Neural crest cell (in vitro differentiated cells): ENCODE measurements around the gene SLC30A7. TPM values are rescaled to one million over a fixed set of nuclear protein-coding genes. Genes with fewer than 3 reads are reported as not detected.

Source experiments
- DNase-seq: peaks from one replicate; pipeline ENCODE4 v3.0.0; 2021; ENCODE audit warnings: low read depth, mixed read lengths, low spot score
- H3K27ac Mint-ChIP-seq: one replicate; pipeline ENCODE4 v1.8.0; 2021; ENCODE audit warnings: mild to moderate bottlenecking, mixed read lengths; ENCODE audit not compliant: unreplicated experiment
- H3K27me3 Mint-ChIP-seq: 2 replicates; pipeline ENCODE4 v1.8.0; 2021; ENCODE audit warnings: low read depth, mild to moderate bottlenecking, mixed read lengths
- H3K36me3 Mint-ChIP-seq: 2 replicates; pipeline ENCODE4 v1.8.0; 2021; ENCODE audit warnings: low read depth, mild to moderate bottlenecking, mixed read lengths
- H3K4me1 Mint-ChIP-seq: 2 replicates; pipeline ENCODE4 v1.8.0; 2021; ENCODE audit warnings: mixed read lengths
- H3K4me3 Mint-ChIP-seq: one replicate; pipeline ENCODE4 v1.8.0; 2021; ENCODE audit warnings: mild to moderate bottlenecking, mixed read lengths
- H3K9me3 Mint-ChIP-seq: 2 replicates; pipeline ENCODE4 v1.8.0; 2021; ENCODE audit warnings: mixed read lengths
- CTCF ChIP-seq: fragments of 200-600 bp; sonication (generic); conservative IDR thresholded peaks from 2 replicates; pipeline ENCODE4 v1.5.0; 2021; ENCODE audit warnings: antibody characterized with exemption, mild to moderate bottlenecking
- total RNA-seq: library from RNA; stranded (reverse); gene quantifications from 2 replicates; pipeline ENCODE4 v1.2.1, GENCODE V29; 2021

Gene SLC30A7
- total RNA-seq, 1 donor from 2014 or later = 22.9 TPM

- H3K27me3 Mint-ChIP-seq = no peaks in the 10 kb centered on the region
- H3K9me3 Mint-ChIP-seq = no peaks in the 10 kb centered on the region
- H3K4me3 Mint-ChIP-seq = no peak overlapping the region
- peaks cover 8% of the 10 kb centered on the region for H3K4me1 Mint-ChIP-seq
- DNase-seq = no peak
- no peak for TF ChIP-seq CTCF
- peaks cover 16% of the 10 kb centered on the region for H3K36me3 Mint-ChIP-seq
- H3K27ac Mint-ChIP-seq = no peak overlapping the region
These were observed 108.2 kb downstream of the SLC30A7 start for GRCh38 chr1:101004061-101004460.

DNA sequence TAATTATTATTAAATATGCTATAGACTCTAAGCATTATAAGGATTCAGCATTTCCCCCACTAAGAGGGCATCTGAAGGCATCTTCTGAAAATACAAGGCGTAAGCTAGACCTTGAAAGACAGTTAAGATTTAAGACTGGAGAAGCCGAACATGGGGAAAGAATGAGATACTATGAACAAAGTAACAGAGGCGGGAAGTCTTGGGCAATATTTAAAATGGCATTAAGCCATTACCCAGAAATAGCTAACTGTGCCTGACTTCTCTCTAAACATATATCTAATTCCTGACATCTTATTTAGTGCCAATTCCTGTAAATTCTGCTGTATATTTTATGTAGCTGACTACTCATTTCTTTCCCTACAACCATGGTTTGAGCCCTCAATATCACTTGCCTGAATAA, 108.8 kb downstream of the SLC30A7 start:
- no peak for TF ChIP-seq CTCF
- H3K4me3 Mint-ChIP-seq = no peak overlapping the region
- no peaks in the 10 kb centered on the region for H3K27me3 Mint-ChIP-seq
- no peak overlapping the region for H3K27ac Mint-ChIP-seq
- peaks cover 8% of the 10 kb centered on the region for H3K4me1 Mint-ChIP-seq
- H3K36me3 Mint-ChIP-seq = peaks cover 19% of the 10 kb centered on the region
- H3K9me3 Mint-ChIP-seq = no peaks in the 10 kb centered on the region
- DNase-seq = no peak

DNA sequence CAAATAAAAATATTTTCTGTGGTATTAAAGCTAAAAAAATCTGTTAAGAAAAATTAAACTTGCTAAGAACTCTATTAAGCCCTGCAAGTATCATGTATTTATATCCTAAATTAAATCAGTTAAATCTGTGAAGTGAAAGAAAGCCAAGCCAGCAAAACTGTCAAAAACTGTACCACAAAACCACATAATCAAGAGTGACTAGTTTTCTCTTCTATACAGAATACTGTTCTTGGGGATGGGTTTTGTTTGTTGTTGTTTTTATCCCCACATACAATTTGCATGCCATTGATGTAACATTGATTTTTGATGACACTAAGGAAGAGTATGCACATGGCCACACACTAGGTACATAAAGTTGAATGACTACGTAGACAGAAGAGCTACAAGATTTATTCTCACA, 109.3 kb downstream of the SLC30A7 start:
- Mint-ChIP-seq H3K9me3 (no peaks in the 10 kb centered on the region), H3K36me3 (peaks cover 21% of the 10 kb centered on the region), H3K27ac (no peak overlapping the region), H3K4me3 (no peak overlapping the region), H3K4me1 (peaks cover 8% of the 10 kb centered on the region), H3K27me3 (no peaks in the 10 kb centered on the region)
- no peak for DNase-seq
- TF ChIP-seq CTCF = no peak

DNA sequence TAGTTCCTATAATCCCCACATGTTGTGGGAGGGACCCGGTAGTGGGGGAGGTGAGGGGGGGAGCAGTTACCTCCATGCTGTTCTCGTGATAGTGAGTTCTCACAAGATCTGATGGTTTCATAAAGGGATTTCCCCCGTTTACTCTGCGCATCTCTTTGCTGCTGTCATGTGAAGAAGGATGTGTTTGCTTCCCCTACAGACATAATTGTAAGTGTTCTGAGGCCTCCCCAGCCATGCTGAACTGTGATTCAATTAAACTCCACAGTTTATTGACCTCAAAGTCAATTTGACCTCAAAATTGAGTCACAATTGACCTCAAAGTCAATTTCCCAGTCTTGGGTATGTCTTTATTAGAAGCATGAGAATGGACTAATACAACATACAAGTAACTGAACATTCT, 110.0 kb downstream of the SLC30A7 start:
- TF ChIP-seq CTCF = no peak
- peaks cover 8% of the 10 kb centered on the region for H3K4me1 Mint-ChIP-seq
- no peak overlapping the region for H3K4me3 Mint-ChIP-seq
- H3K27ac Mint-ChIP-seq = no peak overlapping the region
- DNase-seq = no peak
- H3K9me3 Mint-ChIP-seq = no peaks in the 10 kb centered on the region
- H3K27me3 Mint-ChIP-seq = no peaks in the 10 kb centered on the region
- H3K36me3 Mint-ChIP-seq = peaks cover 22% of the 10 kb centered on the region

GRCh38 chr1:101006553-101006952, 110.7 kb downstream of the SLC30A7 start:
- Mint-ChIP-seq H3K36me3 (peaks cover 19% of the 10 kb centered on the region), H3K27me3 (no peaks in the 10 kb centered on the region), H3K4me1 (peaks cover 8% of the 10 kb centered on the region), H3K9me3 (no peaks in the 10 kb centered on the region), H3K27ac (no peak overlapping the region), H3K4me3 (no peak overlapping the region)
- TF ChIP-seq CTCF = no peak
- no peak for DNase-seq
